Upper lobe of left lung (tissue), 6 donors: ENCODE measurements around the gene NPHP3. TPM values are rescaled to one million over a fixed set of nuclear protein-coding genes. Genes with fewer than 3 reads are reported as not detected.

Experiments
- ATAC-seq, 2 donors: fragments of 200-7000 bp; cut with Tn5 transposase; one replicate each; pipeline ENCODE4 v1.9.1; 2022; ENCODE audit warnings: mild to moderate bottlenecking in 2 of 2, moderate library complexity in 2 of 2; ENCODE audit not compliant: low FRiP score in 2 of 2
- DNase-seq, 2 donors: peaks; one replicate each; pipeline ENCODE4 v3.0.0-alpha.2; 2019 to 2020
- H3K27ac ChIP-seq, 4 donors: fragments of 200-600 bp; sonication (generic); one replicate each; pipeline ENCODE4 v1.5.1; 2016 to 2019
- H3K27me3 ChIP-seq, 4 donors: fragments of 200-600 bp; sonication (generic); one replicate each; pipeline ENCODE4 v1.5.1; 2017 to 2019
- H3K36me3 ChIP-seq, 4 donors: fragments of 200-600 bp; sonication (generic); one replicate each; pipeline ENCODE4 v1.5.1; 2016 to 2019
- H3K4me1 ChIP-seq, 4 donors: fragments of 200-600 bp; sonication (generic); one replicate each; pipeline ENCODE4 v1.5.1; 2018 to 2019
- H3K4me3 ChIP-seq, 4 donors: fragments of 200-600 bp; sonication (generic); one replicate each; pipeline ENCODE4 v1.5.1; 2017 to 2019; ENCODE audit warnings: mild to moderate bottlenecking in 2 of 4, moderate library complexity in 1 of 4
- H3K9me3 ChIP-seq, 4 donors: fragments of 200-600 bp; sonication (generic); one replicate each; pipeline ENCODE4 v1.5.1; 2018 to 2019
- CTCF ChIP-seq, 6 experiments: fragments of 450-650 bp in 4 of 6; fragments of 200-600 bp in 2 of 6; sonication (generic) in 2 of 6; IDR thresholded peaks; one replicate each; pipeline ENCODE4 v1.5.1; 2016 to 2019; ENCODE audit warnings: antibody characterized with exemption in 6 of 6
- EP300 ChIP-seq, 4 donors: sonication (generic); formaldehyde crosslinking; IDR thresholded peaks; one replicate each; pipeline ENCODE4 v1.5.1; 2017; ENCODE audit warnings: antibody characterized with exemption in 4 of 4, control low read depth in 2 of 4
- POLR2A ChIP-seq, 4 donors: fragments of 450-650 bp; IDR thresholded peaks; one replicate each; pipeline ENCODE4 v1.5.1; 2016 to 2017; ENCODE audit warnings: antibody characterized with exemption in 4 of 4, mild to moderate bottlenecking in 2 of 4
- POLR2AphosphoS5 ChIP-seq, 2 donors: sonication (generic); formaldehyde crosslinking; IDR thresholded peaks; one replicate each; pipeline ENCODE4 v1.5.1; 2017; ENCODE audit warnings: antibody characterized with exemption in 2 of 2
- WGBS, 2 donors: methylation state at CpG; one replicate each; pipeline ENCODE4 v1.1.5; 2017 to 2018; 5-methylcytosine and 5-hydroxymethylcytosine counted together
- total RNA-seq, 6 donors: library from RNA; depleted of rRNA in 4 of 6; stranded (reverse); fragments of >200 nt in 4 of 6; gene quantifications; one replicate each; pipeline versions ENCODE4 v1.1.0 to v1.2.1, GENCODE V29; 2016 to 2021
- donor health status: DM: no; HTN: no; CAD: no; lungs with moderate emphysema.
- donor health status: DM: no; HTN: yes; CAD: no; lungs with severe emphysema.

The NPHP3 gene
- total RNA-seq, 6 donors from 2014 or later, result 21.1 to 78.6 (median 30.7) TPM

DNA sequence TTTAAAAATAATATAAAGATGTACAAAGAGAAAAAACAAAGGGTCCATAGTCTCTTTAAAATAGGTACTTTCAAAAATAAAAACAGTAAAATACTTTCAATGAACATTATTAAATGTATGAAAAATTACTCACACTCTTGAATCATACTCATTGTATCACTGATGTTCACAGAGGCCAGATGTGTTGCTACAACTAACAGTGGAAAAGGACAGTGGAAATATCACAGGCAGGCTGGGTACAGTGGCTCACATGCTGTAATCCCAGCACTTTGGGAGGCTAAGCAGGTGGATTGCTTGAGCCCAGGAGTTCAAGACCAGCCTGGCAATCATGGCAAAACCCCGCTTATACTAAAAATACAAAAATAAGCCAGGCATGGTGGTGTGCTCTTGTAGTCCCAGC is 26.8 kb downstream of the NPHP3 start:
- H3K4me1 ChIP-seq, result no peaks in the 10 kb centered on the region
- H3K27ac ChIP-seq, result no peak overlapping the region
- H3K9me3 ChIP-seq, result no peaks in the 10 kb centered on the region
- DNase-seq, result no peak
- no peaks in the 10 kb centered on the region for H3K27me3 ChIP-seq
- H3K36me3 ChIP-seq, result peaks cover 27 to 98% (median 53%) of the 10 kb centered on the region in 4 donors
- no peak for ATAC-seq
- whole genome bisulfite sequencing, 2 donors, result 88 to 100% methylated on average over 1 of the region's 1 CpG
- no peak overlapping the region for H3K4me3 ChIP-seq
- TF ChIP-seq EP300 (IDR thresholded peaks at IDR 0.05) (no peak), POLR2A (IDR thresholded peaks at IDR 0.05) (no peak), CTCF (IDR thresholded peaks at IDR 0.05) (no peak), POLR2AphosphoS5 (IDR thresholded peaks at IDR 0.05) (no peak)

- no peak for DNase-seq
- no peak for ATAC-seq
- WGBS, 2 donors, result 60 to 81% methylated on average over 4 of the region's 4 CpGs
- Histone ChIP-seq H3K4me3 (no peak overlapping the region), H3K27me3 (no peaks in the 10 kb centered on the region), H3K36me3 (peaks cover 28 to 98% (median 52%) of the 10 kb centered on the region in 4 donors), H3K4me1 (no peaks in the 10 kb centered on the region), H3K9me3 (no peaks in the 10 kb centered on the region), H3K27ac (no peak overlapping the region)
- no peak for TF ChIP-seq POLR2AphosphoS5 (IDR thresholded peaks at IDR 0.05)
- TF ChIP-seq POLR2A (IDR thresholded peaks at IDR 0.05), result no peak
- TF ChIP-seq EP300 (IDR thresholded peaks at IDR 0.05), result no peak
Observed at GRCh38 chr3:132694991-132695390, 27.2 kb downstream of the NPHP3 start.

DNA sequence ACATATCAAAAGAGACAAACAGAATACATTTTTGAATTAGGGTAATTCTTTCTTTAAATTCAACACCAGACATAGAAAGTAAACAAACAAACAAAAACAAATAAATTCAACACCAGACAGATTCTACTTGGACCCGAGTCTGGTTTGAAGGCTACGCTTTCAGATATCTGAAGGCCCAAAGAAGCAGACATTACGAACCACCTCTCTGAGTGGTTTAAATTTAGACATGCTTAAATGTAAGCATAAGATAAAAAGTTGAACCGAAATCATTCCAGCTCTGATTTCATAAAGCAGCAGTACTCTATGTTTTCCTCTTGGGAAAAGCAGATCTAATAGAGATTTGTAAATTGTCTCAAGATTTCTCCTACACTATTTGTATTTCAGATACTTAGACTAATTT is 32.2 kb downstream of the NPHP3 start:
- peaks cover 38 to 99% (median 48%) of the 10 kb centered on the region in 4 donors for H3K36me3 ChIP-seq
- no peaks in the 10 kb centered on the region for H3K27me3 ChIP-seq
- ATAC-seq (no peak), DNase-seq (no peak)
- 95% methylated on average over 4 of the region's 4 CpGs for whole genome bisulfite sequencing, 2 donors
- H3K4me1 ChIP-seq, result no peaks in the 10 kb centered on the region
- H3K9me3 ChIP-seq, result no peaks in the 10 kb centered on the region
- H3K27ac ChIP-seq, result no peak overlapping the region
- no peak overlapping the region for H3K4me3 ChIP-seq
- TF ChIP-seq POLR2A (IDR thresholded peaks at IDR 0.05) (no peak), CTCF (IDR thresholded peaks at IDR 0.05) (no peak), POLR2AphosphoS5 (IDR thresholded peaks at IDR 0.05) (no peak), EP300 (IDR thresholded peaks at IDR 0.05) (no peak)

DNA sequence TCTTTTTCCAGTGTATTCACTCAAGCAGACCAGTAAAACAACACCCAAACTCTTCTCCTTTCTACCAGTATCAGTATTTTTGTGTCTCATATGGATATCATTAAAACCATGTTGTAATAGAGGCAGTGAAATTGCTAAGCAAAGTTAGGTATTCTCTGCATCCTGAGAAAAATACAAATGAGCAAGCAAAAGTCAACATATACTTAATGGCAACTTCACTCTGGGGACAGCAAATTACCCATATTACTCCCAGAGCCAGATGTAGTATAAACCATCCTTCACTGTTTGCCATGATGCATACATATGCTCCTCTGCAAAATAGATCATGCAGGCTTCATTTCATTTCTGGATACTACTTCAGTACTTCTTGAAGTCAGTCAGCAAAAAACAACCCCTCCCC is 40.0 kb downstream of the NPHP3 start:
- Histone ChIP-seq H3K4me3 (no peak overlapping the region), H3K36me3 (peaks cover 11 to 97% (median 39%) of the 10 kb centered on the region in 4 donors), H3K9me3 (no peaks in the 10 kb centered on the region), H3K27me3 (no peaks in the 10 kb centered on the region), H3K4me1 (no peaks in the 10 kb centered on the region), H3K27ac (no peak overlapping the region)
- ATAC-seq (no peak), DNase-seq (no peak)
- no peak for TF ChIP-seq CTCF (IDR thresholded peaks at IDR 0.05)
- no peak for TF ChIP-seq EP300 (IDR thresholded peaks at IDR 0.05)
- no peak for TF ChIP-seq POLR2A (IDR thresholded peaks at IDR 0.05)
- TF ChIP-seq POLR2AphosphoS5 (IDR thresholded peaks at IDR 0.05), result no peak

DNA sequence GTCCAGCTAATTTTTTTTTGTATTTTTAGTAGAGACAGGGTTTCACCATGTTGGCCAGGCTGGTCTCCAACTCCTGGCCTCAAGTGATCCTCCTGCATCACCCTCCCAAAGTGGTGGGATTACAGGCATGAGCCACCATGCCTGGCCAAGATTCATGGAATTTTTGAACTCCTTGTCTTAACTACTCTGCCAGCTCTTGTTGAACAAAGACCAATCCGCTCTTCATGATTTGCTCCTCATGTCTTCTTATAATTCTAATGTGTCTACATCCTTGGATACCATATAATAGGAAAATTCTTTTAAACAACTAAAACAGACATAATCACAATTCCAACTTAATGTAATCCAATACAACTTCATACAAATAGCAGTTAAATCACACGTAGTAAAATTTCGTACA is 40.8 kb downstream of the NPHP3 start:
- Histone ChIP-seq H3K27ac (no peak overlapping the region), H3K4me1 (no peaks in the 10 kb centered on the region), H3K36me3 (peaks cover 7 to 97% (median 39%) of the 10 kb centered on the region in 4 donors), H3K27me3 (no peaks in the 10 kb centered on the region), H3K4me3 (no peak overlapping the region), H3K9me3 (no peaks in the 10 kb centered on the region)
- TF ChIP-seq POLR2A (IDR thresholded peaks at IDR 0.05), result no peak
- TF ChIP-seq POLR2AphosphoS5 (IDR thresholded peaks at IDR 0.05), result no peak
- no peak for TF ChIP-seq CTCF (IDR thresholded peaks at IDR 0.05)
- TF ChIP-seq EP300 (IDR thresholded peaks at IDR 0.05), result no peak
- 94 to 97% methylated on average over 3 of the region's 3 CpGs for WGBS, 2 donors
- no peak for DNase-seq
- no peak for ATAC-seq
